ENCODE data around the gene DOCK2. TPM values are rescaled to one million over a fixed set of nuclear protein-coding genes. Genes with fewer than 3 reads are reported as not detected.
"Not testable (repeated sequence)": the region's sequence is repeated elsewhere in the genome, so short reads cannot be mapped to it uniquely, and the experiment has no call there.

The DOCK2 gene
- total and polyA plus RNA-seq, 5 donors from 2014 or later, result 65.9 to 354 (median 71.1) TPM

GRCh38 chr5:170081616-170082015 is 444.5 kb downstream of the DOCK2 start:
- Mint-ChIP-seq H3K4me1 (no peaks in the 10 kb centered on the region), H3K36me3 (peaks cover 84% of the 10 kb centered on the region), H3K9me3 (peaks cover 0 to 1% (median 0%) of the 10 kb centered on the region in 7 donors), H3K27ac (no peak overlapping the region), H3K4me3 (no peak overlapping the region), H3K27me3 (no peaks in the 10 kb centered on the region)
- ATAC-seq (ENCODE audit: low read depth in 2 of 2), result no peak
- H3K36me3 ChIP-seq (ENCODE audit: control insufficient read depth, insufficient read depth, low read length), result peaks cover 86% of the 10 kb centered on the region
- no peaks in the 10 kb centered on the region for H3K27me3 ChIP-seq (ENCODE audit: control insufficient read depth, insufficient read depth, low read length)
- no peaks in the 10 kb centered on the region for H3K4me1 ChIP-seq (ENCODE audit: control insufficient read depth, insufficient read depth, low read length, poor library complexity, severe bottlenecking)
- H3K4me3 ChIP-seq (ENCODE audit: low read depth, low read length), result no peak overlapping the region
- no peak for DNase-seq
- H3K9me3 ChIP-seq (ENCODE audit: control insufficient read depth in 2 of 2, low read length in 2 of 2), result no peaks in the 10 kb centered on the region
- no peak overlapping the region for H3K27ac ChIP-seq (ENCODE audit: insufficient read depth, low read length, poor library complexity, severe bottlenecking)

GRCh38 chr5:170082701-170083100 is 445.6 kb downstream of the DOCK2 start:
- Histone ChIP-seq H3K27ac (ENCODE audit: insufficient read depth, low read length, poor library complexity, severe bottlenecking) (no peak overlapping the region), H3K36me3 (ENCODE audit: control insufficient read depth, insufficient read depth, low read length) (peaks cover 81% of the 10 kb centered on the region), H3K27me3 (ENCODE audit: control insufficient read depth, insufficient read depth, low read length) (no peaks in the 10 kb centered on the region), H3K4me1 (ENCODE audit: control insufficient read depth, insufficient read depth, low read length, poor library complexity, severe bottlenecking) (no peaks in the 10 kb centered on the region), H3K9me3 (ENCODE audit: control insufficient read depth in 2 of 2, low read length in 2 of 2) (no peaks in the 10 kb centered on the region), H3K4me3 (ENCODE audit: low read depth, low read length) (no peak overlapping the region)
- DNase-seq (no peak), ATAC-seq (ENCODE audit: low read depth in 2 of 2) (no peak)
- Mint-ChIP-seq H3K9me3 (peaks cover 0 to 1% (median 0%) of the 10 kb centered on the region in 7 donors), H3K36me3 (peaks cover 74% of the 10 kb centered on the region), H3K4me1 (peaks cover 0 to 2% (median 0%) of the 10 kb centered on the region in 4 donors), H3K27ac (no peak overlapping the region), H3K27me3 (no peaks in the 10 kb centered on the region), H3K4me3 (no peak overlapping the region)

- ATAC-seq (ENCODE audit: low read depth in 2 of 2) (no peak), DNase-seq (no peak)
- Mint-ChIP-seq H3K4me1 (peaks cover 0 to 2% (median 0%) of the 10 kb centered on the region in 4 donors), H3K4me3 (no peak overlapping the region), H3K27ac (no peak overlapping the region), H3K9me3 (no peaks in the 10 kb centered on the region), H3K36me3 (peaks cover 38% of the 10 kb centered on the region), H3K27me3 (no peaks in the 10 kb centered on the region)
- Histone ChIP-seq H3K27me3 (ENCODE audit: control insufficient read depth, insufficient read depth, low read length) (no peaks in the 10 kb centered on the region), H3K36me3 (ENCODE audit: control insufficient read depth, insufficient read depth, low read length) (peaks cover 35% of the 10 kb centered on the region), H3K27ac (ENCODE audit: insufficient read depth, low read length, poor library complexity, severe bottlenecking) (no peak overlapping the region), H3K4me3 (ENCODE audit: low read depth, low read length) (no peak overlapping the region), H3K9me3 (ENCODE audit: control insufficient read depth in 2 of 2, low read length in 2 of 2) (no peaks in the 10 kb centered on the region), H3K4me1 (ENCODE audit: control insufficient read depth, insufficient read depth, low read length, poor library complexity, severe bottlenecking) (no peaks in the 10 kb centered on the region)
These were observed 450.2 kb downstream of the DOCK2 start for GRCh38 chr5:170087168-170087817.

GRCh38 chr5:170092455-170093101 is 455.5 kb downstream of the DOCK2 start:
- H3K9me3 ChIP-seq (ENCODE audit: control insufficient read depth in 2 of 2, low read length in 2 of 2), result no peaks in the 10 kb centered on the region
- H3K4me3 Mint-ChIP-seq, result no peak overlapping the region
- no peak overlapping the region for H3K27ac Mint-ChIP-seq
- H3K4me3 ChIP-seq (ENCODE audit: low read depth, low read length), result no peak overlapping the region
- H3K27me3 ChIP-seq (ENCODE audit: control insufficient read depth, insufficient read depth, low read length), result no peaks in the 10 kb centered on the region
- peaks cover 6% of the 10 kb centered on the region for H3K27me3 Mint-ChIP-seq
- no peaks in the 10 kb centered on the region for H3K4me1 Mint-ChIP-seq
- H3K9me3 Mint-ChIP-seq, result no peaks in the 10 kb centered on the region
- H3K36me3 ChIP-seq (ENCODE audit: control insufficient read depth, insufficient read depth, low read length), result no peaks in the 10 kb centered on the region
- no peaks in the 10 kb centered on the region for H3K36me3 Mint-ChIP-seq
- H3K27ac ChIP-seq (ENCODE audit: insufficient read depth, low read length, poor library complexity, severe bottlenecking), result no peak overlapping the region
- no peak for ATAC-seq (ENCODE audit: low read depth in 2 of 2)
- H3K4me1 ChIP-seq (ENCODE audit: control insufficient read depth, insufficient read depth, low read length, poor library complexity, severe bottlenecking), result no peaks in the 10 kb centered on the region
- DNase-seq, result no peak

- H3K9me3 ChIP-seq (ENCODE audit: control insufficient read depth in 2 of 2, low read length in 2 of 2); H3K4me3 ChIP-seq (ENCODE audit: low read depth, low read length); DNase-seq; H3K4me3 Mint-ChIP-seq; H3K9me3 Mint-ChIP-seq; H3K27ac Mint-ChIP-seq; H3K27ac ChIP-seq (ENCODE audit: insufficient read depth, low read length, poor library complexity, severe bottlenecking); H3K36me3 Mint-ChIP-seq; H3K36me3 ChIP-seq (ENCODE audit: control insufficient read depth, insufficient read depth, low read length); H3K4me1 ChIP-seq (ENCODE audit: control insufficient read depth, insufficient read depth, low read length, poor library complexity, severe bottlenecking); H3K27me3 ChIP-seq (ENCODE audit: control insufficient read depth, insufficient read depth, low read length); H3K4me1 Mint-ChIP-seq; ATAC-seq (ENCODE audit: low read depth in 2 of 2): not testable (repeated sequence)
- peaks cover 11% of the 10 kb centered on the region for H3K27me3 Mint-ChIP-seq
These were observed 457.3 kb downstream of the DOCK2 start for GRCh38 chr5:170094329-170094728.

GRCh38 chr5:170095646-170096045 is 458.6 kb downstream of the DOCK2 start:
- no peak overlapping the region for H3K4me3 Mint-ChIP-seq
- ATAC-seq (ENCODE audit: low read depth in 2 of 2) (no peak), DNase-seq (no peak)
- Histone ChIP-seq H3K4me3 (ENCODE audit: low read depth, low read length) (no peak overlapping the region), H3K9me3 (ENCODE audit: control insufficient read depth in 2 of 2, low read length in 2 of 2) (no peaks in the 10 kb centered on the region), H3K27ac (ENCODE audit: insufficient read depth, low read length, poor library complexity, severe bottlenecking) (no peak overlapping the region), H3K36me3 (ENCODE audit: control insufficient read depth, insufficient read depth, low read length) (no peaks in the 10 kb centered on the region), H3K27me3 (ENCODE audit: control insufficient read depth, insufficient read depth, low read length) (peaks cover 4% of the 10 kb centered on the region), H3K4me1 (ENCODE audit: control insufficient read depth, insufficient read depth, low read length, poor library complexity, severe bottlenecking) (no peaks in the 10 kb centered on the region)
- no peak overlapping the region for H3K27ac Mint-ChIP-seq
- peaks cover 17% of the 10 kb centered on the region for H3K27me3 Mint-ChIP-seq
- no peaks in the 10 kb centered on the region for H3K36me3 Mint-ChIP-seq
- peaks cover 0 to 5% (median 1%) of the 10 kb centered on the region in 4 donors for H3K4me1 Mint-ChIP-seq
- H3K9me3 Mint-ChIP-seq, result peaks cover 0 to 1% (median 0%) of the 10 kb centered on the region in 7 donors

GRCh38 chr5:170097934-170098333 is 460.9 kb downstream of the DOCK2 start:
- Mint-ChIP-seq H3K4me1 (peaks cover 0 to 5% (median 1%) of the 10 kb centered on the region in 4 donors), H3K27me3 (peaks cover 18% of the 10 kb centered on the region), H3K9me3 (peaks cover 0 to 1% (median 0%) of the 10 kb centered on the region in 7 donors), H3K4me3 (no peak overlapping the region), H3K36me3 (no peaks in the 10 kb centered on the region), H3K27ac (peak overlapping the region in 1 of 3 donors; percentile 70)
- DNase-seq, result no peak
- no peak overlapping the region for H3K27ac ChIP-seq (ENCODE audit: insufficient read depth, low read length, poor library complexity, severe bottlenecking)
- H3K4me3 ChIP-seq (ENCODE audit: low read depth, low read length), result no peak overlapping the region
- ATAC-seq (ENCODE audit: low read depth in 2 of 2), result no peak
- H3K4me1 ChIP-seq (ENCODE audit: control insufficient read depth, insufficient read depth, low read length, poor library complexity, severe bottlenecking), result no peaks in the 10 kb centered on the region
- peaks cover 4% of the 10 kb centered on the region for H3K27me3 ChIP-seq (ENCODE audit: control insufficient read depth, insufficient read depth, low read length)
- H3K36me3 ChIP-seq (ENCODE audit: control insufficient read depth, insufficient read depth, low read length), result no peaks in the 10 kb centered on the region
- no peaks in the 10 kb centered on the region for H3K9me3 ChIP-seq (ENCODE audit: control insufficient read depth in 2 of 2, low read length in 2 of 2)
